ENCODE data around the gene CDK14.
"Not testable (repeated sequence)": the region's sequence is repeated elsewhere in the genome, so short reads cannot be mapped to it uniquely, and the experiment has no call there.

CDK14 gene

DNA sequence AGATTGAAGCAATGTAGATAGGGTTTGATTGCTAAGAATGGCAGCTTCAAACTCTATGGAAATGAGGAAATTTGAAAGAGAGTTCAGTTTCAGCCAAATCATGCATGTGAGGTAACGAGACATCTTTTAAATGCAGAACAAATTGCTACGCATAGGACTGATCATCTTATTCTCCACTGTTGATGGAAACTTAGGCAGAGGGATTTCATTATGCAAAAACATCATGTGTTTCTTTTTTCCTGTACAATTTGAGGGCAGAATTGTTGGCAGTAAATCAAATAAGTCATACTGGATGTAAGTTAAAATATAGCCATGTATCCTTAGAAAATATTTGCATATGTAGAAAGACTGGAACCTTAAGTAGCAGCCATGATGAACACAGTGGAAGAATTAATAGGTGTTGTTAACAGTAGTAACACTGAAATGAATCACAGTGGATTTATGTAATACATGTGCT is 327.4 kb downstream of the CDK14 start:
- FAIRE-seq, result no peak

DNA sequence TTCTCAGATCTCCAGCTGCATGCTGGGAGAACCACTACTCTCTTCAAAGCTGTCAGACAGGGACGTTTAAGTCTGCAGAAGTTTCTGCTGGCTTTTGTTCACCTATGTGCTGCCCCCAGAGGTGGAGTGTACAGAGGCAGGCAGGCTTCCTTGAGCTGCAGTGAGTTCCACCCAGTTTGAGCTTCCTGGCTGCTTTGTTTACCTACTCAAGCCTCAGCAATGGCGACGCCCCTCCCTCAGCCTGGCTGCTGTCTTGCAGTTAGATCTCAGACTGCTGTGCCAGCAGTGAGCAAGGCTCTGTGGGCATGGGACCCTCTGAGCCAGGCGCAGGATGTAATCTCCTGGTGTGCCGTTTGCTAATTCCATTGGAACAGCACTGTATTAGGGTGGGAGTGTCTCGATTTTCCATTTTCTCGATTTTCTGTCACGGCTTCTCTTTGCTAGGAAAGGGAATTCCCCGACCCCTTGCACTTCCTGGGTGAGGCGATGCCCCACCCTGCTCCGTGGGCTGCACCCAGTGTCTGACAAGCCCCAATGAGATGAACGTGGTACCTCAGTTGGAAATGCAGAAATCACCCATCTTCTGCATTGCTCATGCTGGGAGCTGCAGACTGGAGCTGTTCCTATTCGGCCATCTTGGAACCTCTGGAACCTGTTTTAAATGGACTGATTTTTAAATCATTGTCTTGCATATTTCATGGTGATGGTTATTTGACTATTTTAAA is 332.7 kb downstream of the CDK14 start:
- FAIRE-seq, result not testable (repeated sequence)

DNA sequence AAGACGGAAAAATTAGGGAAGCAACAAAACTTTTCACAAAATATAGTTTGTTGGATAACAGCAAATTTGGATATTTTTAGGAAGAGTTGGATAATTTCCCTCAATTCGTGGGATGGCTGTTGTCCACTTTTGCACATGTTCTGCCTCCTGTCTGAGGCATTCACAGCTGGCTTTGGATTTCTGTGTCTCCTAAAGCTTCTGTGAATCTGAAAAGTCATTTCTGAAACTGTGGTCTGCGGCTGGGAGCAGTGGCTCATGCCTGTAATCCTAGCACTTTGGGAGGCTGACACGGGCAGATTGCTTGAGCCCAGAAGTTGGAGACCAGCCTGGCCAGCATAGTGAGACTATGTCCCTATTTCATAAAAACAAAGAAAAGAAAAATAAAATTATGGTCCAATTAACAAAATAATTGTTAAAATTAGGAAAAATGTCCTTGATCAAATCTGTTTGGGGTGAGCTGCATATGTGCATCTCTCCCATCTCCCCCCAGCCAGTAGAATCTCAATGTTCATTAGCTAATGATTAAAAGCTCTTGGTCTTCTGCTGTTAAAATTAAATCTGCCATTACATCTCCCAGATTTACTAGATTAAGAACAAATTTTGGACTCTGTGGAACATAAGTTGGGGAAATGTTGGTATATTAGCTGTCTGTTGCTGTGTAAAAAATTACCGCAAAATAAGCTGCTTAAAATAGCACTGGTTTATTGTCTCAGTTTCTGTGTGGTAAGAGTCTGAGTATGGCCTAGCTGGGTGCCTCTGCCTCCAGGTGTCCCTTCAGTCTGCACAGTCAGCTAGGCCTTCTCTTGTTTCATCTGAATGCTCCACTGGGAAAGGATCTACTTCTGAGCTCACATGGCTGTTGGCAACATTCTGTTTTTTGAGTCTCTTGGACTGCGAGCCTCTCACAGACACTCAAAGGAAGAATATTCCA is 336.1 kb downstream of the CDK14 start:
- FAIRE-seq, result no peak

DNA sequence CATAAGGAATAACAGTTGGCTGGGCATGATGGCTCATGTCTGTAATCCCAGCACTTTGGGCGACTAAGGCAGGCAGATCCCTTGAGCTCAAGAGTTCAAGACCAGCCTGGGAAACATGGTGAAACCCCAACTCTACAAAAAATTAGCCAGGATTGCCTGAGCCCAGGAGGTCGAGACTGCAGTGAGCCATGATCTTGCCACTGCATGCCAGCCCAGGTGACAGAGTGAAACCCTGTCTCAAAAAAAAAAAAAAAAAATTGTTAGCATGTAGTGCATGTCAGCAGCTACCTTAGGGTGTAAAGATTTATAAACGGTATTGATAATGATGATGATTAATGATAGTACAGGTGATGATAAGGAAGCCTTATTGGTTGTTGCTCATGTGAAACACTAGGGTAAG is 336.9 kb downstream of the CDK14 start:
- FAIRE-seq, result no peak

DNA sequence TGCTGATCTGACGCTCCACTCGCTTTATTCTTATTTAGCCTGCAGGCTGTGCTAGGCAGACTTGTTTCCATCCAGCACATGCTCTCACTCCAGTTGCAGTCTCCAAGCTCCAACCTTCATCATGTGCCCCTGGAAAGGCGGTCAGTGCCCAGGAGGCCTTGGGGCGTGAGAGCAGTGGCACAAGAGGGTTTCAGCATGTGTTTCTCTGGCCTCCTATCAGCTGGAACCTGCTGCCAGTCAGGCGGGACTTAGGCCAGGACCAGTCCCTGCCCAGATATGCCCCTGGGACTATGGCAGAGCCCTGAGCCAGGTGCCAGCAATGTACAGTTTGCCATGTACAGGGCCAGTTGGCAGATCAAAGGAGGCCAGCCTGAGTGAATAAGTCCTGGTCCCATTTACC is 337.9 kb downstream of the CDK14 start:
- no peak for FAIRE-seq

DNA sequence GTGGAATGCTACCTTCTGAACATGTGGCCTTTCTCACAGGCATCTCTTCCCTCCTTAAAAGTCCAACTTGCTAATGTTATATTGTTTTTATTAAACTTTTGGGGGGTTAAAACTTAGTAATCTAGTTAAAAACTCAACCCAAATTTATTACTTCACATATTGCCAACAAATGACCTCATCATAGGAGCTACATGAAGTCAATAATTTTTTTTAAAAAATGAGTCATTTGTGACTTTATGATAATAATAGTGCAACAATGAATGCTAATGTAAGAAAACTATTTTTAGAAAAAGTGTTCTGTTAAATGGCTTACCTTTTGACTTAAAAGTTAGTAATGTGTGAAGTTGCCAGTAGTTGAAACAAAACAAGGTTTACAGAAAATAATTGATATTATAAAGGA is 342.2 kb downstream of the CDK14 start:
- no peak for FAIRE-seq

DNA sequence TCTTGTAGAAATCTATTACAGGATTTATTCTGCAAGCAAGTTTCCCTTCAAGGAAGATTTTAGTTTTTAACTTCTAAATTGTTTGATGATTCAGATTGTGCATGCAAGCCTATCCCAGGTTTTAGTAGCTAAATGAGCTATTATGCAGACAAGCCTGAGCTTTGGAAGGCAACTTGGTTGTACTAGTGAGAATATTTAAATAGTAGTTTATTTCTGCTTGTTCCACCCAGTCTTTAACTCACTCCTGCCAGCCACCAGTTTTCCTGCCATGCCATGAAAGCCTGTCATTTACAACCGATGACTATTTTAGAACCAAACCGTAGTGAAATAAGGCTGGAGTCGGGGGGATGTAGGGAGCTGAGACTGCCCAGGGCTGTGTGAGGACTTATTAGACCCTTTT is 343.5 kb downstream of the CDK14 start:
- FAIRE-seq, result no peak

DNA sequence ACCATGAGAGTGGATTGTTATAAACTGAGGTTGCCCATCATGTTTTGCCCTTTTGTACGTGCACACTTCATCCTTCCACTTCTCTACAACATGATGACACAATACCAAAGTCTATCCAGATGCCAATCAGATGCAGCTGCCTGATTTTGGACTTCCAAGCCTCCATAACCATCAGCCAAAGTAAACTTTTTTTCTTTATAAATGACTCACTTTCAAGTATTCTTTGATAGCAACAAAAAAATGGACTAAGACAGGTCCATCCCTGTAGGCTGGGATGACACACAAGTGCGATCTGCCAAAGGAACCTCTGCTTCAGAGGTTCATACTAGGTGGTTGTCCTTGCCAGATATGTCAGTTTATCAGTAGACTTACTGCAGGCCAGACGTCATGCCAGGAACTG is 347.9 kb downstream of the CDK14 start:
- FAIRE-seq, result no peak

DNA sequence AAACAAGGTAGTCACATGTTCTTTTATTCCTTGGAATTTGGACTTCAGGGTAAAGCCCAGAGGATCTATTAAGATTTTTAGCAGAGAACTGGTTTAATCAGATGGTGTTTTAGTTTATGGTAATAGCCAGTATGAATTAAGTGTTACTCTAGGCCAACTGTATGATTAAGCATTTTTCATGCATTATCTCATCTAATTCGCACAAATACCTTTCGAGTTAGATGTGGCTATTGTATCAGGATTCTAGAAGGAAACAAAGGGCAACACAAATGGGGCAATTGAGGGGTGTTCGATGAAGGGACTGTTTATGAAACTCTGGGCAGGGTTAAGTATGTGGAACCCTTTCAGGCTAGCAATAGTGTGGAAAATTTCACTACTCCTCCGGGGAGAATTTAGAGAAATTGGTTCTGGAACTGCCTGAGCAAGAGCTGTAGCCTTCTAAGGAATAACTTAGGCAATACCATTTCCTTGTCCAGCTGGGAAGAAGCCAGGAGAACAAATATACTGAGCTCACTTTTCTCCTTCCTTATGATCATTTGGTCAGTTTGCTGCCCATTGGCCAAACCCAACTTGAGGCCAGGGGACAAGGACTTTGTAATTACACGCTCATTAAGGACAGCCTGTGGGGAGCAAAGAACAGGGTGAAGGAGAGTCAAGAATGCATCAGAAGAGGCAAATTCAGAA is 349.1 kb downstream of the CDK14 start:
- no peak for FAIRE-seq

DNA sequence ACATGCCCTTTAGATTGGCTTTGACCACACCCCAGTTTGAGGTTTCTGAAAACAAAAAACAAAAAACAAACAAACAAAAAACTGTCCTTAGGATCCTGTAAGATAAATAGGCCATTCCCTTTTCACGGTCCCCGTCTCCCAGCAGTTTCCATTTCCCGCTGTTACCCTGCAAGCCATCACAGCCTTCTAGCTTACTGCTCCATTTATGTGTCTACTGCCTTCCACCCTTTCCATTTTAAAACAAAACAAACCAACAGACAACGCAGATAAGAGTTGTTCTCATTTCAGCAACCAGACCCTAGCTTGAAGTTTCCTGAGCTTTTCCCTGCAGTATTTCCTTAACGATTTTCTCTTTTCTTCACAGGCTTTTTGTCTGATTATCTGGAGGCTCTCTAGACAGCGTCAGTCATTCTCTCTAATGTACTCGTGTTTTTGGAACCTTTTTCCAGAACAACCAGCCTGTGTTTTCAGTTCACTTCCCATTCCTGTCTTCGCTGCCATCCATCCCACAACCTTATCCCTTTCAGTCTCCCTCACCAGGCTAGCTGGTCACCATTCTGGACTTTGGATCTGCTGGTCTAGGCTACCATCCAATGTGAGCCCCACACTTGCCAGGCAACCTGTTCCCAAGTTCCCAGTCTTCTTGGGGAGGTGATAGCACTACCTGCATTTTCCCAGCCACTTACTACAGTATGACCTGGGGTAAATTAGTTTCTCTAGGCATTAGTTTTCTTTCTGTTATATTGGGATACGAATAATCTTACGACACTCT is 350.8 kb downstream of the CDK14 start:
- FAIRE-seq, result no peak

DNA sequence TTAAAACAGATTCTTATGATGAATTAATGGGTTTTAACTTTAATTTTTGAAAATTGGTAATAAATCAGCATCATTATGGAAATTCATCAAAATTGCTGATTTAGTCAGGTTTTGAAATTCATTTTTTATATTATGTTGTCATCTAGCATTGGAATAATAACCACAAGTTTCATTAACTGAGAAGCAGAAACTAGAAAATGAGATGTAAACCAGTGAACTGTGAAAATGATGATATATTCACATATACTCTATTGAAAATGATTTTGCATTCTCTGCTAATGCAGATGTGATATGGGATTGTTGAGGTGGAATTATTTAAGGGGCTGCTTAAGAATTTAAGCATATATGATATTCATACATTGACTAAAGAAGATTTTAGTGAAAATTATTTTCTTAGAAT is 352.0 kb downstream of the CDK14 start:
- no peak for FAIRE-seq

DNA sequence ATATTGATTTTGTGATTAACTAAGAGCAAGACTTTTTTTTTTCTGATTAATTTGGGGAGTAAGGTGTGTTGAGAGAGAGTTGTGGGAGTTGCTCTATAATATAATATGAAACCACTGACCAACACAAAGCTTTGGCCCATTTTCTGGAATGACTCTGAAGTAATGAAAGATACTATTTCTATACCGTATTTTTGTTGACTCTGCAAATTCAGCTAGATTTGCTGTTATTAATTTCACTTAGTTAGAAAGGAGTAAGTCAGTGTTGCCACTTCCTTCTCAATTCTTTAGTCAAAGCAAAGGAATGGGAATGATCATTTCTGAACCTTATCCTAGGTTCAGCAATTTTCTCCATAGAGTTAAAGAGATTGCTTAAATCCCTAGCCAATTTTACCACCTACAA is 355.1 kb downstream of the CDK14 start:
- FAIRE-seq, result no peak

DNA sequence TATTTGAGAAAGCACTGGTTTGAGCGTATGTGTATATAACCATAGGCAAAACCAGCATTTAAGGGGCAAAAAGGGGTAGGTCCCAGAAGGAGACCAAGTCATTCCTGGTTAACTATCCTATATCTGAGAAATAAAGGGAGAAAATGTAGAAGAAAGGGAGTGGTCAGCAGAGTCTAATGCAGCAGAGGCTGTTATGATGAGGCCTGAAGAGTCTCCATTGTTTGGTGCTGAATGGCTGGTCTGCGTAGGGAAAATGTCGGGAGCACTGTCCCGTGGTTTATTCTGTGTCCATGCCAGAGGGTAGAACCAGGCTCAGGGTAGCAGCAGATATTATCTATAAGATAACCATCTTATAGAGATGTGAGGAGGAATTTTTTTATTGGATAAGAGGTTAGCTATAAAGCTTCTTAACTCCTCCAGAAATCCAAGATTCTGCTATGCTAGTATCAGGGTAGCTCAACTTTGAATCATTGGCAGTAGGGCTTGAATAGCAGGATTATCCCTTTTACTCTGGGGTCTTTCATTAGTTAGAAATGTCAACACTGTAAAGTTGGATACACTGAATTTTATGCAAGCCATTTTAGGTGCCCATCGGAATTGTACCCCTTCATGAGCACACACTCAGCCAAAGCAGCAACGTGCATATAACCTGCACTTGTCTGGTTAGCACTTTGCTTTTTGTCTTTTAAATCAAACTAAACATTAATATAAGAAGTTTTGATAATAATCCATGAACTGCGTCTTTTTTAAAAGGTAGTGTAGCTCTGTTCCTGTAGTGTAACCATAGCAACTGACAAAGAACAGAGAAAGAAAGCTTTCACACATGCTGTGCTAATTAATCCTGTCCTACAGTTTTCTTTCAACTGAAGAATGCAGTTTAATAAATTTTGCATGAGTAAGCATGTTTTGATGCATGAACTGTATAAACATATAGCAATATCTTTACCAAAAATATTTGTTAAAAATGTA is 356.1 kb downstream of the CDK14 start:
- no peak for FAIRE-seq

DNA sequence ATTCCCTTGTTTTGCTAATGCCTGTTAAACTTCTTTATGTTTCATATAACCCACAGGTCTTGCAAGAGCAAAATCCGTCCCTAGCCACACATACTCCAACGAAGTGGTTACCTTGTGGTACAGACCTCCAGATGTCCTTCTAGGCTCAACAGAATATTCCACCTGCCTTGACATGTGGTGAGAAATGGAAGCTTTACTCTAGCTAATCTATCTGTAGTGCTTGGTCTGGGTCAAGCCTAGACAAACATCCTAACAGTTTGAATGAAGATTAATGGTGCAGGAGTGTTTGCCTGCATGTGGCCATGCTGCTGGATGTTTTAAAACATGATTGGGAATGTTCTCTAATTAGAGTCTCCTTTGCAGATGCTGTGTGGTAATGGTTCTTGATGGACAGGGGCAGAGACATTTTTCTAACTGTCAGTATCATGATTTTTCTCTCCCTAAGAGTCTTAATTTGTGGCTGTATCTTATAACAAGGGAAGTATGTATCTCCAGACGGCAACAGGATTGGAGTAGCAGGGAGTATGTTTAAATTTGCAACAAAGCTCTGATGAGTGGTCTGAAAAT is 359.6 kb downstream of the CDK14 start:
- FAIRE-seq, result peak; percentile 90

DNA sequence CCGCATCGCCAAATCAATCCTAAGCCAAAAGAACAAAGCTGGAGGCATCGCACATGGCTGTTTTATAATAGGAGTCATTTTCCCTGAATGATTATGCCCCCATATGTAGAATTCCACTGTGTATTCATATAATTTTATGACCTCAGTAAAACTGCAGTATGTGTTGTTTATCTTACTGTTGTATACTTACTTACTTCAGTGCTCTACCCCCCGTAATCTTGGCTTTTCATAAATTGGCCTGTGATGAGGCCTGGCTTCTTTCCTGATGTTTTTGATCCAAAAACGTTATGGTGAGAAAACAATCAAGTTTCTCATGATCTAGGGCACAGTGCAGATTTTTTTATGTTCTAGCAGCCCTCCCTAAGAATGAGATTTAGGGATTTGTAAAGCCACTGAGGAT is 361.8 kb downstream of the CDK14 start:
- FAIRE-seq, result no peak

DNA sequence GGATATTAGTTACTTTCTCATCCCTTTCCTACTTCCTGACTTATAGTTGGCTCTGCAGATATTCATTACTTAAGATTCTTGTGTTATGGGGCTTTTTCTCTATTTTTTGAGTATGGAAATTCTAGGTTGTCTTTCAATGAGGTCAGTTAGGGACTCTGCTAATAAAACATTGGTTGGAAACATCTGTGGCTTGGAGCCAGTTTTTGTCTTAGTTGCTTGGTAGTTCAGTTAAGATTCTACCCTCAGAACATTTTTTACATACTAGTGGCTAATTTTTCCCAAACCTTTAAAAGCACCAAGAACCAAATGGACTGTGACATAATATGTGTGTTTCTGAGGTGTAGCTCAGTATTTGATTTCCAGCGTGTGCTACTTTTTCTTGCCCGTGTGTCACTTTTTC is 362.5 kb downstream of the CDK14 start:
- FAIRE-seq, result no peak

DNA sequence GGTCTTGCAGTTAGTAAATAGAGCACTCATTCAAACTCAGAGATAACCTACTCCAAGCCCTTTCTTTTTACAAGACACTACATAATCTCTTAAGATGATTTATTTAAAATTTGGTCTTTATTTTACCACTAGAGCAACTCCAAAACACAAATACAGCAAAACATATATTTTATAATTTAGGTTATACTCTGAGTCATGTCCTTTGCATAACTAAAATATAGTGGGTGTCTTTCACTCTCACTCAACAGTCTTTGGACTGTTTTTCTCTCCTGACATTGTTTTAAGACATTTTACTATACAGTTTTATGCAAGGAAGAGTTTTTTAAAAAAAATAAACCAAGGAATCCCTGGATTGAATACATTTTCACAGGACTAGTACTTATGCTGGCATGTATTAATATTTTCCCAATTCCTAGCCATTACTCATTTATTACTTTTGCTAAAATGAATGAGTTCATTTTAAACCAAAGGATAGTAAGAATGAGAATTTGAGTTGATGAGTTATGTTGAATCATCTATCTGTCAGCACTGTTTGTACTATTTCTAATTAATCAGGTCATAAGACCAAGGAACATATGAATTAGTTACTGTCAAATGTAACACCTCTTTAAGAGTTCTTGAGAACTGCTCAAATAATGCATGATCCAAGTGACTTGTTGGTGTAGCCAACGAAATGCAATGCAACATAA is 365.1 kb downstream of the CDK14 start:
- FAIRE-seq, result no peak

DNA sequence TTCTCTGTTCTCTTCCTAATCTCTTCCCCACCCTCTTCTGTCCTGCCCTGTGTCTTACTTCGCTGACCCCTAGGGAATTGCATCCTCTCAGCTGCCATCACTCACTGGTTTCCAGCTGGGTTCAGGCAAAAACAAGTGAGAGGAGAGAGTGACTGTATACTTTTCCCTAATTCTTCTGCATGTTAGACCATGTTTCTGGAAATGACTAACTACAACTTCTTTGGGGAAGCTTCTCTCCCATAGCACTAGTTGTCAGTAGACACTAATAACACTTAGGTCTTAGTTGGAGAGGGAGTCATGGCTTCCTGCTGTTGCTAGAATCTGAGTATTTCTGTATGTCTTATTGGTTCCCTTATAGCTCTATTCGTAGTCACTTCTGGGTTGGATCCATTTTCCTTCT is 369.1 kb downstream of the CDK14 start:
- no peak for FAIRE-seq

DNA sequence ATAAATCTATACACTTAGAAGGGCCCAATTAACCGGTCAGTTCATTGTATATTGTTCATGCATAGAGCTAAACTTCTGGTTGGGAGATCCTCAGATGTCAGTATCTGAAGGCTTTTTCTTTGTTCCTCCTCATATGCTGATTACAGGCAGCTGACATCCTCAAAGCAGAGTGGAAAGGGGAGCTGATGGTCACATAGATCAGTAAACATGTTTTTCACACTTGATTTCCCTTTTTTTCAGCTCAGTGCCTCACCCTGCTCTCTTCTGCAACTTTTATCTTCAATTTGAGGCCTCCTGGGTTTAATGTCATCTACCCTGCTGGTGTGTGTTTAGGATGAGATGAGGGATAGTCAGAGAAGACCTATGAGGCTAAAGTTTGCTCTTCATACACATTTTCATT is 370.2 kb downstream of the CDK14 start:
- FAIRE-seq, result no peak

DNA sequence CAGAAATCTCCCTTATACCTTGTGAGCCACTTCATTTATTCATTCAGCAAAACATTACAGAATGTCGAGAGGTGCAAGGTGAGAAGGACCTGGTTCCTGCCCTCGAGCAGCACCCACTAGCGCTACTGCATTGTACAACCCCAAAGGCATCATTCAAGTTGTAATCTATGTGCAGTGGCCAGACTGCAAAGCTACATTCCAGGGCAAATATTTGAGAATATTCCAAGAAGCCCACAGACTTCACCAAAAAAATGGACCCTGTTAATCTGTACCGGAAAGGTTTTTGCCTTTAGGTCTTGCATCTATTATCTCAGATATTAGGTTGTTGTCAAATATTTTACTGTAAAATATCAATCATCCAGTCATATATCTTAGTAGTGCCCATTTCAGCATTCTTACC is 372.8 kb downstream of the CDK14 start:
- no peak for FAIRE-seq
